Small intestine (tissue), 7 donors: ENCODE data around the gene SLITRK3. TPM values are rescaled to one million over a fixed set of nuclear protein-coding genes. Genes with fewer than 3 reads are reported as not detected.
A peak's percentile ranks its signal among the peaks of the same experiment; 100 is the strongest.

Experiments used
- DNase-seq, 2 donors: peaks; one replicate each; pipeline versions ENCODE4 v3.0.0 to v3.0.0-alpha.2; 2013
- FAIRE-seq: peaks from 2 replicates; lab custom pipeline; 2012; peaks lifted over from hg19 to GRCh38; lab: Jason Lieb, UNC
- H3K27ac ChIP-seq, 3 donors: one replicate each; pipeline ENCODE4 v1.5.1; 2013; ENCODE audit warnings: low read length in 2 of 3, mild to moderate bottlenecking in 2 of 3, control low read depth in 1 of 3, inconsistent platforms in 1 of 3, low read depth in 1 of 3, moderate library complexity in 1 of 3
- H3K27me3 ChIP-seq, 3 donors: one replicate each; pipeline ENCODE4 v1.6.1; 2013; ENCODE audit warnings: low read length in 3 of 3, inconsistent platforms in 1 of 3; ENCODE audit not compliant: control insufficient read depth in 3 of 3, insufficient read depth in 3 of 3
- H3K36me3 ChIP-seq, 3 donors: one replicate each; pipeline ENCODE4 v1.6.1; 2013; ENCODE audit warnings: low read length in 3 of 3, inconsistent platforms in 1 of 3, low read depth in 1 of 3, mild to moderate bottlenecking in 1 of 3, moderate library complexity in 1 of 3; ENCODE audit not compliant: control insufficient read depth in 3 of 3, insufficient read depth in 2 of 3
- H3K4me1 ChIP-seq, 3 donors: one replicate each; pipeline ENCODE4 v1.6.1; 2013; ENCODE audit warnings: low read length in 2 of 3, inconsistent platforms in 1 of 3, low read depth in 1 of 3, mild to moderate bottlenecking in 1 of 3, moderate library complexity in 1 of 3; ENCODE audit not compliant: control insufficient read depth in 3 of 3, insufficient read depth in 2 of 3
- H3K4me3 ChIP-seq, 3 donors: one replicate each; pipeline ENCODE4 v1.5.1; 2013; ENCODE audit warnings: low read length in 3 of 3, control low read depth in 1 of 3, inconsistent platforms in 1 of 3, low read depth in 1 of 3, mild to moderate bottlenecking in 1 of 3, moderate library complexity in 1 of 3
- H3K9me3 ChIP-seq, 2 donors: one replicate each; pipeline ENCODE4 v1.6.1; 2013; ENCODE audit warnings: low read depth in 1 of 2, low read length in 1 of 2; ENCODE audit not compliant: control insufficient read depth in 2 of 2, insufficient read depth in 1 of 2
- WGBS, 3 donors: extraction: QIAGEN DNeasy Blood & Tissue Kit; methylation state at CpG; one replicate each; pipeline ENCODE4 v1.1.7; 2013; 5-methylcytosine and 5-hydroxymethylcytosine counted together
- polyA plus RNA-seq, 4 donors: library from polyadenylated mRNA; stranded (reverse) in 3 of 4; unstranded in 1 of 4; fragments of 200-250 nt in 3 of 4; fragments of 120-200 nt in 1 of 4; gene quantifications; one replicate each; pipeline versions ENCODE4 v1.2.1 to v1.2.3, GENCODE V29; 2013
- donor health status: healthy with polysubstance abuse.
- donor health status: control.
- donor health status: control.
- donor health status: Bipolar disorder and iron deficiency.
- donor health status: healthy.

Gene SLITRK3
- polyA plus RNA-seq, 4 donors, result 0.22 to 0.28 TPM; not detected in 2

DNA sequence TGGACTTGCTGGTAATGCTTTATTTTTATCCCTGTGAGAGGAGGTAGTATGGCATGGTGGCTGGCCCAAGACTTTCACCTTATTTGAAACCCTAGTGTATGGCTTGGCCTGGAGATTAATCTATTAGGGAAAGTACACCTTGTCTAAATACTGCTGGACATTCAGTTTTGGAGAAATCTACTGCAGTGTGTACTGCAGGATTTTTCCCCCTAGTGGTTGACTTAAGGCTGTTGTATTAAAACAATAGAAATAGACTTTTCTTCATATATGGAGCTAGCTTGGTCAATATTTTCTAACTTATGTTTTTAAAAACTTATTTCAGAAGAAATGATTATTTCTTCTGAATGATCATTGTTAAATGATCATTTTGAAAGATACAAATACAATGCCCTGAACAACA lies 13.9 kb upstream of the SLITRK3 start:
- Histone ChIP-seq H3K27me3 (no peaks in the 10 kb centered on the region), H3K4me1 (peaks cover 0 to 5% (median 0%) of the 10 kb centered on the region in 3 donors), H3K4me3 (no peak overlapping the region), H3K9me3 (no peaks in the 10 kb centered on the region), H3K27ac (no peak overlapping the region), H3K36me3 (no peaks in the 10 kb centered on the region)
- DNase-seq (no peak), FAIRE-seq (no peak)

DNA sequence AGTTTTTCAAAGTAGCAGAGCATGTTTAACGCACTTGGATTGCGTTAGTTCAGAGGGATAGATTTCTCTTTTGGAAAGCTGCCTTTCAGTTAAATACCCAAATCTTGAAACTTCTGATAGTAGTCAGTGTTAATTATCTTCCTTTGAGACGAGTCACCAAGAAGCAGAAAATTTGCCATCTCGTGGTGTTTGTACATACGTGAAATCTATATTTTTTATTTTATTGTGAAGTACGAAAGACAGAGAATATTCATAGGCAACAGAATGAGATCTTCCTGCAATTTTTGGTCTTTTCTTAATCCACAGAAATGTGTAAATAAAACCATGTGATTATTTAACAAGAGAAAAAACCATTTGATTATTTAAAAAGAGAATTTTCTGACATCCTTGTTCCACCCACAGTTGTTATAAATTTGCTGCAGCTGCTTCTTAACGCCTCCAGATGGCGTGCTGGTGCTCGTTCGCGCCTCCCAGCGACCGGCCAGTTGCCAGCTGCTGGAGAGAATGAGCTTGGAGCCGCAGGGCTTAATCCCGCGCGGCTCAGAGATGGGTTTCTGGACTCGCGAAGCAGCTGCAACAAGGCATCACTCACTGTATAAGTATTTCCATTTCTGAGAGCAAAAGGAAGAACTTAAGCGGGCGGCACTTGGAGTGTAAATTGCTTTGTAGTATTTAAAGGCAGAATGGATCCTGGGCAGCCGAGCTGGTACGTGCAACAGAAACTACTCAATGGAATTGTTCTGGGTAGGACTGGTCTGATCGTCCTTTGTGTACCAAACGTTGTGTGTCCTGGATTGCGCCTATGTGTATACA lies 10.5 kb upstream of the SLITRK3 start:
- Histone ChIP-seq H3K27ac (no peak overlapping the region), H3K36me3 (no peaks in the 10 kb centered on the region), H3K4me1 (peaks cover 0 to 5% (median 0%) of the 10 kb centered on the region in 3 donors), H3K4me3 (peak overlapping the region; percentile 12 to 36 (median 36)), H3K27me3 (no peaks in the 10 kb centered on the region), H3K9me3 (no peaks in the 10 kb centered on the region)
- FAIRE-seq (peak; percentile 47), DNase-seq (peak; percentile 83 to 86)
- 16 to 19% (median 17%) methylated on average over 26 of the region's 26 CpGs for WGBS, 3 donors

DNA sequence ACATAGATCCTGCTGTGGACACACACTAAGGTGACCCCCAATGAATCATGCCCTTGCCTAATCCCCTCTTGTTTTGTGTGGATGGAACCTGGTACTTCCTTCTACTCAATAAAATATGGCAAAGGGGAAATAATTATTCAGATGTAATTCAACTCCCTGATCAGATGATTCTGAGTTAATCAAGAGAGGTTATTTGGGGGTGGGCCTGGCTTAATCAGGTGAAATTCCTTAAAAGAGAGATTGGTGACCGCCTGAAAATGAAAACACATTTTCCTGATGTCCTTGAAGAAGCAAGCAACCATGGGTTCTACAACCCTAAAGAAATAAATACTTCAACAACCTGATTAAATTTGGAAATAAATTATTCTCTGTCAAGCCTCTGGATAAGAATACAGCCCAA lies 8.3 kb upstream of the SLITRK3 start:
- Histone ChIP-seq H3K27me3 (no peaks in the 10 kb centered on the region), H3K4me1 (peaks cover 0 to 5% (median 0%) of the 10 kb centered on the region in 3 donors), H3K9me3 (no peaks in the 10 kb centered on the region), H3K4me3 (no peak overlapping the region), H3K36me3 (no peaks in the 10 kb centered on the region), H3K27ac (no peak overlapping the region)
- DNase-seq (no peak), FAIRE-seq (no peak)
- 83 to 93% (median 85%) methylated on average over 1 of the region's 1 CpG for WGBS, 3 donors

DNA sequence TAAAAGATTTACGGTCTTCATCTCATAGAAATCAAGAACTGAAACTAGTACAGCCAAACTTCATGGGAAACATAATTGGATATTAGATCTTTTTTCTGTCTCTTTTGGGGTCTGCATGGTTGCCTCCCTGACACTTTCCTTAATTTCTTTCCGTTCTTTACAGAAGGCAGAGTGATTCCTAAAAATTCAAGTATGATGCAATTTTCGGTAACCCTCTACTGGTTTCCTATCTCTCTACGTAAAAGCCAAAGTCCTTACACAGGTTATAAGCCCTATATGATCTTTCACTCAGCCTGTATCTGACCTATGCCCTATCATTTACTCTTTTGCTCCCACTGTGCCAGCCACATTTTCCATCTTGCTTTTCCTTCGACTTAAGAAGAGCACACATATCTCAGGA lies 6.8 kb upstream of the SLITRK3 start:
- Histone ChIP-seq H3K36me3 (no peaks in the 10 kb centered on the region), H3K27ac (no peak overlapping the region), H3K27me3 (peaks cover 0 to 6% (median 0%) of the 10 kb centered on the region in 3 donors), H3K9me3 (no peaks in the 10 kb centered on the region), H3K4me3 (no peak overlapping the region), H3K4me1 (peaks cover 0 to 5% (median 0%) of the 10 kb centered on the region in 3 donors)
- FAIRE-seq (no peak), DNase-seq (no peak)
- 72 to 86% (median 77%) methylated on average over 5 of the region's 5 CpGs for WGBS, 3 donors

DNA sequence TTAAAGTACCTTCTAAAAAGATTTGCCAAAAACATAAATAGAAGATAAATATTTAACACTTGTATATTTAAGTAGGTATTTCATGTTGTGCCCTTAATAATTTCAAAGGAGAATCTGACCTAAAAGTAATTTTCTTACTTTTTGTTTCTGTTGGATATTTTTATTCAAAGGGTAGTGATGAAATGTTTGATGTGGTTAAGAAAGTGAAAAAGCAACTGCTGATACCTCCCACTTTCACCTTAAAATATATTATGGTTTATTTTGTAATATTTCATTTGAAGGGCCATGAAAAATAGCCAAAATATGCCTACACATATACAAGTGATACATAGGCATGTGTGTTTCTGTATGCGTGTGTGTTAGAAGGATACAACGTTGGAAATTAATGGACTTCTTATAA lies 5.8 kb upstream of the SLITRK3 start:
- WGBS, 3 donors, result 78 to 85% (median 81%) methylated on average over 2 of the region's 2 CpGs
- DNase-seq (no peak), FAIRE-seq (peak; percentile 10)
- Histone ChIP-seq H3K36me3 (no peaks in the 10 kb centered on the region), H3K9me3 (no peaks in the 10 kb centered on the region), H3K4me1 (peaks cover 0 to 3% (median 0%) of the 10 kb centered on the region in 3 donors), H3K4me3 (no peak overlapping the region), H3K27me3 (peaks cover 0 to 16% (median 2%) of the 10 kb centered on the region in 3 donors), H3K27ac (no peak overlapping the region)

DNA sequence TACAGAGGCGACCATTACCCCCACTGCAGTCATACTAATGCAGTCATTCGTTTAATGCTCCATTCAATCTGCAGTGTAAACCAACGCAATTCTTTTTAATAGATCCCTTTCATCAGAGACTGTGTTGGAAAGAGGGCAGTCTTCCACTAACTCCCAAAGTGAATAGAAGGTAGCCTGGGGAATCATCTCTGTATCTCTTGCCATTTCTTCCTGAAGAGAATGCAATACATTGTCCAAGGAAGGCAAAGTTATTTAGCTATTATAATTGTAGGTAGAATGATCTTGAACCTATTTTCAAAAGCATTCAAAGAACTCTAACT lies 1.3 kb upstream of the SLITRK3 start:
- FAIRE-seq (no peak), DNase-seq (no peak)
- Histone ChIP-seq H3K4me1 (peaks cover 3 to 37% (median 5%) of the 10 kb centered on the region in 3 donors), H3K27me3 (peaks cover 3 to 61% (median 33%) of the 10 kb centered on the region in 3 donors), H3K4me3 (peak overlapping the region in 2 of 3 donors; percentile 3 to 44), H3K36me3 (no peaks in the 10 kb centered on the region), H3K27ac (no peak overlapping the region), H3K9me3 (no peaks in the 10 kb centered on the region)
- 8 to 20% (median 11%) methylated on average over 3 of the region's 3 CpGs for WGBS, 3 donors

DNA sequence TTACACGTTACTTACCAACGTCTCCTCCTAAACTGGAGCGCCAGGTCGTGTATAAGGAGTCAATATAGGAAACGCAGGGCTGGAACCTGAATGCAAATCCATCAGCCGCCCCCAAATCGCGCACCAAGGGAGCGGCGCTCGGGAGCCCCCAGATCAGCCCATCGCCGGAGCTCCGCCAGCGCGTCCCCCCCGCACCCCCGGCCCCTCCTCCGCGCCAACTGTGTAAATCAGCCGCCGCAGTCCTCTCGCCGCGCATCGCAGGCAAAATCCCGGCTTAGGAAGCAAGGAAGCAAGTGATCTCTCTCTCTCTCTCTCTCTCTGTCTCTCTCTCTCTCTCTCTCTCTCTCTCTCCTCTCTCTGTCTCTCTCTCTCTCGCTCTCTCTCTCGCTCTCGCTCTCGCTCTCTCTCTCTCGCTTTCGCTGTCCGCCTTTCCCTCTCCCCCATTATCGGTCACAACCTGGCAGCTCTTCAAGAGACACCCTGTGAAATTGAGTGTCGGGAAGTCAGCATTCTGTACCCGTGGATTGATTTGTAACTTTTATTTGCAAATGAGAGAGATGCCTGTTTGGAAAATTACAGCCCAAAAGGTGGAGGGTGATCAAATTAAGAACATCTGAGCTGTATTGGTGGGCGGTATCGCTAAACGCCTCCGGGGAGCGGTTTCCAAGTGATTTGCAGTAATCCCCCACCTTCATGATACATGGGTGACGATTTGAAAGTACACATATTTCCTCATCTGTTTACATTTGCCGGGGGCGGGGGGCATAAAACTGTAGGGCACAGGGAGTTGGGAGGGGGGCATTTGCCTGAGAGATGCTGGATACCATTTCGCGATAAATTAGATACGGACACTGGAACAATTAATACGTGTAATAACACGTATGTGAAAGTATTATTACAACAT lies 645 bp upstream of the SLITRK3 start:
- no peaks in the 10 kb centered on the region for H3K9me3 ChIP-seq
- 1 to 5% (median 5%) methylated on average over 45 to 50 of the region's 50 CpGs for WGBS, 3 donors
- H3K27me3 ChIP-seq, result peaks cover 3 to 62% (median 33%) of the 10 kb centered on the region in 3 donors
- H3K4me3 ChIP-seq, result peak overlapping the region; percentile 3 to 45 (median 44)
- H3K27ac ChIP-seq, result no peak overlapping the region
- H3K36me3 ChIP-seq, result no peaks in the 10 kb centered on the region
- no peak for FAIRE-seq
- H3K4me1 ChIP-seq, result peaks cover 3 to 38% (median 5%) of the 10 kb centered on the region in 3 donors
- DNase-seq, result peak in 1 of 2 donors; percentile 40

DNA sequence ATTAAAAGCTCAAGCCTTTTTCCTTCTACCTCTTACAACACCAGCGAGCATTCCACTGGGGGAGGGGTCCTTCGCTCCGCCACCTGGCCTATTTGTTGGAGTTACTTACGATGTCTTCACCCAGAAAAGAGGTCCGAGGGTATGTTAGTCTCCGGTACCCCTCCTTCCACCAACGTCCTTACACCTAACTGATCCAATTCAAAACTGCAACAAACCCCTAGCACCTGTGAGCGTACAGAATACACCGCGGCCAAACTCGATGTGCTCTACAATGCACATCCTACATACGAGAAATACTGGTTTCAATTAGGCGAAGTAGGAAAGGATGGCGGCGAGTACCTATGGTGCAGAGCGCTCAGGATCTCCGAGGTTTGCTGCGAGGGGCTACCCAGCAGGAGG lies 944 bp downstream of the SLITRK3 start:
- Histone ChIP-seq H3K27me3 (peaks cover 3 to 66% (median 33%) of the 10 kb centered on the region in 3 donors), H3K9me3 (no peaks in the 10 kb centered on the region), H3K4me1 (peaks cover 3 to 38% (median 5%) of the 10 kb centered on the region in 3 donors), H3K27ac (no peak overlapping the region), H3K4me3 (peak overlapping the region in 2 of 3 donors; percentile 44 to 45), H3K36me3 (no peaks in the 10 kb centered on the region)
- DNase-seq, result peak in 1 of 2 donors; percentile 59
- FAIRE-seq, result no peak
- 3 to 11% (median 5%) methylated on average over 18 of the region's 18 CpGs for WGBS, 3 donors
